Measurements from ENCODE around the gene PCGF1. TPM values are rescaled to one million over a fixed set of nuclear protein-coding genes. Genes with fewer than 3 reads are reported as not detected.

The PCGF1 gene
- total and polyA plus RNA-seq, 9 of the 15 experiments (the other 6 are each of a cell fraction or from before 2014, with no cell fraction given) = 20.3 to 45.7 (median 29.3) TPM

DNA sequence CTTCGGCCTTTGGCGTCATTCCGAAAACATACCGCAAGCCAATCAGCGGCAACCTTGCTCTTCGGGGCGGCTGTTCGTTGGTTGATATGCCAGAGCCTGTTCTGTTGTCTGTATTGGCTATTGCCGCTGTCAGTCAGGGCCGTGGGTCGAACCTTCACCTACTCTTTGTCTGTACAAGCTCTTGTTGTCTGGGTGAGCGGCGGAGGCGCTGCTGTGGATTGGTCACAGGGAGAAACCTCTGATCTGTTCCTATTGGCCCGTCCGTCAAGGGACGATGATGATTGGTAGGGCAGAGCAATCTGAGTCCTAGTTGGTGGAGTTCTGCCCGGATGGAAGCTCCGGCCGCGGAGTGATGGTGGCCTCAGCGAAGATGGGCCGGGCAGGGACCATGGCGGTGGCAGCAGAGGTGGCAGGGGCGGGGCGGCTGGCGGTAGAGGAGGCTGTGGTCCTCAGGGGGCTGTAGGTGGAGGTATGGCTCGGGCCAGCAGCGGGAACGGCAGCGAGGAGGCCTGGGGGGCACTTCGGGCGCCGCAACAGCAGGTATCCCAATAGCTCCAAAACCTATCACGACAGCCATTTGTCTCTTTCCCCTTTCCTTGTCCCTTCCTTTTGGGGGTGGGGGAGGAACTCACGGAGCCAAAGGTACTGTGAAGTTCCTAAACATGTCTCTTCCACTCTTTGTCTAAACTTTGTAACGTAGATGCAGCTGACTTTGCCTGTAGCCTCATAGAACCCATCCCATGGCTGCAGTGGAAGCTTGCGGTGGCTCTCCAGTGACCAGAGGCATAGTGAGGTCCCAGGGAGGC is 49.2 kb downstream of the PCGF1 start, which contains the start of gene WBP1 (continued):
- TF ChIP-seq, protein P1, sequence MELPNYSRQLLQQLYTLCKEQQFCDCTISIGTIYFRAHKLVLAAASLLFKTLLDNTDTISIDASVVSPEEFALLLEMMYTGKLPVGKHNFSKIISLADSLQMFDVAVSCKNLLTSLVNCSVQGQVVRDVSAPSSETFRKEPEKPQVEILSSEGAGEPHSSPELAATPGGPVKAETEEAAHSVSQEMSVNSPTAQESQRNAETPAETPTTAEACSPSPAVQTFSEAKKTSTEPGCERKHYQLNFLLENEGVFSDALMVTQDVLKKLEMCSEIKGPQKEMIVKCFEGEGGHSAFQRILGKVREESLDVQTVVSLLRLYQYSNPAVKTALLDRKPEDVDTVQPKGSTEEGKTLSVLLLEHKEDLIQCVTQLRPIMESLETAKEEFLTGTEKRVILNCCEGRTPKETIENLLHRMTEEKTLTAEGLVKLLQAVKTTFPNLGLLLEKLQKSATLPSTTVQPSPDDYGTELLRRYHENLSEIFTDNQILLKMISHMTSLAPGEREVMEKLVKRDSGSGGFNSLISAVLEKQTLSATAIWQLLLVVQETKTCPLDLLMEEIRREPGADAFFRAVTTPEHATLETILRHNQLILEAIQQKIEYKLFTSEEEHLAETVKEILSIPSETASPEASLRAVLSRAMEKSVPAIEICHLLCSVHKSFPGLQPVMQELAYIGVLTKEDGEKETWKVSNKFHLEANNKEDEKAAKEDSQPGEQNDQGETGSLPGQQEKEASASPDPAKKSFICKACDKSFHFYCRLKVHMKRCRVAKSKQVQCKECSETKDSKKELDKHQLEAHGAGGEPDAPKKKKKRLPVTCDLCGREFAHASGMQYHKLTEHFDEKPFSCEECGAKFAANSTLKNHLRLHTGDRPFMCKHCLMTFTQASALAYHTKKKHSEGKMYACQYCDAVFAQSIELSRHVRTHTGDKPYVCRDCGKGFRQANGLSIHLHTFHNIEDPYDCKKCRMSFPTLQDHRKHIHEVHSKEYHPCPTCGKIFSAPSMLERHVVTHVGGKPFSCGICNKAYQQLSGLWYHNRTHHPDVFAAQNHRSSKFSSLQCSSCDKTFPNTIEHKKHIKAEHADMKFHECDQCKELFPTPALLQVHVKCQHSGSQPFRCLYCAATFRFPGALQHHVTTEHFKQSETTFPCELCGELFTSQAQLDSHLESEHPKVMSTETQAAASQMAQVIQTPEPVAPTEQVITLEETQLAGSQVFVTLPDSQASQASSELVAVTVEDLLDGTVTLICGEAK (IDR thresholded peaks at IDR 0.05) = peak; percentile 52; the same call in 1 of the 2 replicates
- TF ChIP-seq, protein P1 (CRISPR knock-in tag; IDR thresholded peaks at IDR 0.05) = no peak
- TF ChIP-seq TBP (optimal IDR thresholded peaks at IDR 0.05; ENCODE audit: low read depth, low read length) (peak; percentile 25), ZNF589 (CRISPR knock-in tag; IDR thresholded peaks at IDR 0.05; ENCODE audit: low read depth) (peak; percentile 90), NRF1 (conservative IDR thresholded peaks at IDR 0.05 in 1 of 2, IDR thresholded peaks at IDR 0.05 in 1 of 2) (peak; percentile 58 to 65), RBFOX2 (IDR thresholded peaks at IDR 0.05; ENCODE audit: low read depth, low read length) (peak; percentile 63), SP2 (IDR thresholded peaks at IDR 0.05; ENCODE audit: extremely low read depth, low read depth, low read length, poor library complexity, severe bottlenecking) (peak; percentile 66), ZNF644 (tag; IDR thresholded peaks at IDR 0.05; ENCODE audit: low read depth) (0 out of 2 replicates have a peak, but pooled peaks have one; percentile 46), ZNF175 (CRISPR knock-in tag; IDR thresholded peaks at IDR 0.05; ENCODE audit: low read depth) (peak; percentile 81), GABPA (tag; conservative IDR thresholded peaks at IDR 0.05; ENCODE audit: low read depth) (peak; percentile 59), SIN3B (IDR thresholded peaks at IDR 0.05; ENCODE audit: low read depth) (peak; percentile 86)

Measured in K562 (cell line).